Gastroesophageal sphincter (tissue), 4 donors: ENCODE measurements around the gene CCDC85C. TPM values are rescaled to one million over a fixed set of nuclear protein-coding genes. Genes with fewer than 3 reads are reported as not detected.

Experiments used
- ATAC-seq: fragments of 150-250 bp; one replicate; pipeline ENCODE4 v1.9.1; 2016; ENCODE audit warnings: mild to moderate bottlenecking, moderate library complexity
- H3K27ac ChIP-seq, 4 donors: fragments of 200-600 bp; sonication (generic) in 3 of 4; 1 replicate in 3 of 4; 2 replicates in 1 of 4; pipeline ENCODE4 v1.5.1; 2016 to 2019
- H3K27me3 ChIP-seq: fragments of 200-600 bp; sonication (generic); one replicate; pipeline ENCODE4 v1.5.1; 2019
- H3K36me3 ChIP-seq, 2 donors: fragments of 200-600 bp; sonication (generic); one replicate each; pipeline ENCODE4 v1.5.1; 2019; ENCODE audit warnings: control low read depth in 1 of 2
- H3K4me1 ChIP-seq, 3 donors: fragments of 200-600 bp; sonication (generic); 1 replicate in 2 of 3; 2 replicates in 1 of 3; pipeline ENCODE4 v1.5.1; 2016 to 2019; ENCODE audit warnings: control low read depth in 2 of 3
- H3K4me3 ChIP-seq, 2 donors: fragments of 200-600 bp; sonication (generic); one replicate each; pipeline ENCODE4 v1.5.1; 2019; ENCODE audit warnings: mild to moderate bottlenecking in 1 of 2, moderate library complexity in 1 of 2
- H3K9me3 ChIP-seq, 3 donors: fragments of 200-600 bp; sonication (generic); one replicate each; pipeline ENCODE4 v1.5.1; 2017 to 2019; ENCODE audit warnings: control low read depth in 2 of 3
- CTCF ChIP-seq, 4 experiments: fragments of 200-600 bp in 2 of 4; fragments of 450-650 bp in 2 of 4; sonication (generic) in 1 of 4; IDR thresholded peaks; one replicate each; pipeline ENCODE4 v1.5.1; 2017 to 2019; ENCODE audit warnings: antibody characterized with exemption in 4 of 4, mild to moderate bottlenecking in 2 of 4, moderate library complexity in 2 of 4
- EP300 ChIP-seq: sonication (generic); formaldehyde crosslinking; IDR thresholded peaks from one replicate; pipeline ENCODE4 v1.6.1; 2017; ENCODE audit warnings: antibody characterized with exemption, mild to moderate bottlenecking
- POLR2A ChIP-seq, 2 donors: fragments of 450-650 bp; IDR thresholded peaks; one replicate each; pipeline ENCODE4 v1.6.1; 2017; ENCODE audit warnings: antibody characterized with exemption in 2 of 2, mild to moderate bottlenecking in 2 of 2, moderate library complexity in 1 of 2
- POLR2AphosphoS5 ChIP-seq: sonication (generic); formaldehyde crosslinking; IDR thresholded peaks from one replicate; pipeline ENCODE4 v1.6.1; 2017; ENCODE audit warnings: antibody characterized with exemption
- WGBS, 2 donors: methylation state at CpG; one replicate each; pipeline ENCODE4 v1.1.5; 2018; ENCODE audit warnings: low coverage in 1 of 2; 5-methylcytosine and 5-hydroxymethylcytosine counted together
- total RNA-seq, 4 donors: library from RNA; depleted of rRNA; stranded (reverse); fragments of >200 nt; gene quantifications; one replicate each; pipeline ENCODE4 v1.1.0, GENCODE V29; 2016

Gene CCDC85C
- total RNA-seq, 4 donors from 2014 or later = 14.0 to 58.2 (median 25.0) TPM

- TF ChIP-seq POLR2AphosphoS5 = no peak
- no peak for TF ChIP-seq CTCF (IDR thresholded peaks at IDR 0.05)
- no peak for TF ChIP-seq POLR2A (IDR thresholded peaks at IDR 0.05)
- TF ChIP-seq EP300 = no peak
- H3K4me3 ChIP-seq = no peak overlapping the region
- no peaks in the 10 kb centered on the region for H3K27me3 ChIP-seq
- no peaks in the 10 kb centered on the region for H3K36me3 ChIP-seq
- peaks cover 0 to 97% (median 10%) of the 10 kb centered on the region in 3 donors for H3K4me1 ChIP-seq
- H3K27ac ChIP-seq = peak overlapping the region in 3 of 4 donors; percentile 40 to 71 (median 66)
- no peaks in the 10 kb centered on the region for H3K9me3 ChIP-seq
- 85% methylated on average over 17 of the region's 18 CpGs; no CpG with 5 or more reads in 1 of the 2 donors for WGBS, 2 donors
- no peak for ATAC-seq
Measured at GRCh38 chr14:99548255-99548654, 55.8 kb downstream of the CCDC85C start.

GRCh38 chr14:99546234-99546879 lies 57.6 kb downstream of the CCDC85C start:
- no peaks in the 10 kb centered on the region for H3K27me3 ChIP-seq
- no peaks in the 10 kb centered on the region for H3K9me3 ChIP-seq
- no peak for ATAC-seq
- no peak for TF ChIP-seq EP300
- no peak for TF ChIP-seq POLR2AphosphoS5
- no peak for TF ChIP-seq CTCF (IDR thresholded peaks at IDR 0.05)
- no peak for TF ChIP-seq POLR2A (IDR thresholded peaks at IDR 0.05)
- WGBS, 2 donors = 39 to 56% methylated on average over 4 to 9 of the region's 13 CpGs
- H3K4me3 ChIP-seq = no peak overlapping the region
- peak overlapping the region in 1 of 4 donors; percentile 24 for H3K27ac ChIP-seq
- no peaks in the 10 kb centered on the region for H3K36me3 ChIP-seq
- H3K4me1 ChIP-seq = peaks cover 0 to 95% (median 4%) of the 10 kb centered on the region in 3 donors

GRCh38 chr14:99545586-99545985 lies 58.4 kb downstream of the CCDC85C start:
- no peak overlapping the region for H3K4me3 ChIP-seq
- no peaks in the 10 kb centered on the region for H3K27me3 ChIP-seq
- peaks cover 0 to 95% (median 10%) of the 10 kb centered on the region in 3 donors for H3K4me1 ChIP-seq
- peak overlapping the region in 2 of 4 donors; percentile 24 to 41 for H3K27ac ChIP-seq
- TF ChIP-seq EP300 = no peak
- H3K36me3 ChIP-seq = no peaks in the 10 kb centered on the region
- ATAC-seq = no peak
- no peaks in the 10 kb centered on the region for H3K9me3 ChIP-seq
- 40 to 78% methylated on average over 1 to 2 of the region's 6 CpGs for WGBS, 2 donors

GRCh38 chr14:99544991-99545390 lies 59.0 kb downstream of the CCDC85C start:
- TF ChIP-seq CTCF (IDR thresholded peaks at IDR 0.05) = no peak
- no peak for TF ChIP-seq POLR2AphosphoS5
- no peak for TF ChIP-seq POLR2A (IDR thresholded peaks at IDR 0.05)
- TF ChIP-seq EP300 = no peak
- no peak for ATAC-seq
- no peak overlapping the region for H3K4me3 ChIP-seq
- no peaks in the 10 kb centered on the region for H3K36me3 ChIP-seq
- H3K27me3 ChIP-seq = no peaks in the 10 kb centered on the region
- WGBS, 2 donors = 35 to 48% methylated on average over 2 to 6 of the region's 11 CpGs
- peak overlapping the region in 2 of 4 donors; percentile 41 to 43 for H3K27ac ChIP-seq
- H3K4me1 ChIP-seq = peaks cover 0 to 95% (median 12%) of the 10 kb centered on the region in 3 donors
- no peaks in the 10 kb centered on the region for H3K9me3 ChIP-seq

GRCh38 chr14:99543985-99544384 lies 60.0 kb downstream of the CCDC85C start:
- TF ChIP-seq POLR2A (IDR thresholded peaks at IDR 0.05) (no peak), CTCF (IDR thresholded peaks at IDR 0.05) (no peak), EP300 (no peak), POLR2AphosphoS5 (no peak)
- ATAC-seq = no peak

More at GRCh38 chr14:99543985-99544384, 60.0 kb downstream of the CCDC85C start:
- Histone ChIP-seq H3K27me3 (no peaks in the 10 kb centered on the region), H3K27ac (peak overlapping the region in 1 of 4 donors; percentile 41), H3K36me3 (no peaks in the 10 kb centered on the region), H3K4me1 (peaks cover 0 to 95% (median 13%) of the 10 kb centered on the region in 3 donors), H3K9me3 (no peaks in the 10 kb centered on the region), H3K4me3 (no peak overlapping the region)
- 90 to 100% methylated on average over 2 to 4 of the region's 12 CpGs for WGBS, 2 donors
